Activated naive CD4-positive, alpha-beta T cell treated with anti-CD3 and anti-CD28 coated beads, Interleukin-2, amount 50 U/mL, for 72 hours (primary cell): ENCODE data around the gene DNAH8. TPM values are rescaled to one million over a fixed set of nuclear protein-coding genes. Genes with fewer than 3 reads are reported as not detected.

Experiments used
- ATAC-seq, 2 donors: fragments of 150-1000 bp; cut with Tn5 transposase; 2 replicates each; pipeline ENCODE4 v1.10.0; 2021; ENCODE audit warnings: mild to moderate bottlenecking in 2 of 2, moderate library complexity in 2 of 2
- DNase-seq, 2 donors: peaks; one replicate each; pipeline ENCODE4 v3.0.0; 2021 to 2022; ENCODE audit warnings: low spot score in 2 of 2
- H3K27ac Mint-ChIP-seq, 2 donors: one replicate each; pipeline ENCODE4 v1.8.0; 2022; ENCODE audit warnings: mild to moderate bottlenecking in 2 of 2, mixed read lengths in 2 of 2
- H3K36me3 Mint-ChIP-seq, 2 donors: one replicate each; pipeline ENCODE4 v1.8.0; 2022; ENCODE audit warnings: mixed read lengths in 2 of 2
- H3K9me3 Mint-ChIP-seq, 2 donors: one replicate each; pipeline ENCODE4 v1.8.0; 2022; ENCODE audit warnings: mixed read lengths in 2 of 2
- total RNA-seq, 2 donors: library from RNA; stranded (reverse); gene quantifications; one replicate each; pipeline ENCODE4 v1.2.3, GENCODE V29; 2022

The DNAH8 gene
- total RNA-seq, 2 donors from 2014 or later = 1.1 TPM; not detected in 1

DNA sequence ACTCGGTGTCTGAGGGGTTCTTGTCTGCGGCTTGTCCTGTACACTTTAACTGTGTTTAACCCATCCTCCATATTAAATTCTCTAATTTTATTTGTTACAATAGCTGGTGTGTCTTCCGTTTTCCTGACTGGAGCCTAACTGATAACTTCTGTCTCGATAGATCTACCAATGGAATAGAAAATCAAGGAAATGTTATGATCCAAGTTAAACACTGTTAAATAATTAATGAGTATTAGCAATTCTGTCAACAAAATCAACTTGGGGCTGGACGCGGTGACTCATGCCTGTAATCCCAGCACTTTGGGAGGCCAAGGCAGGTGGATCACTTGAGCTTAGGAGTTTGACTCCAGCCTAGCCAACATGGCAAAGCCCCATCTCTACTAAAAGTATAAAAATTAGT lies 81.7 kb downstream of the DNAH8 start:
- H3K9me3 Mint-ChIP-seq = no peaks in the 10 kb centered on the region
- no peak for ATAC-seq
- no peak for DNase-seq
- no peak overlapping the region for H3K27ac Mint-ChIP-seq
- no peaks in the 10 kb centered on the region for H3K36me3 Mint-ChIP-seq

DNA sequence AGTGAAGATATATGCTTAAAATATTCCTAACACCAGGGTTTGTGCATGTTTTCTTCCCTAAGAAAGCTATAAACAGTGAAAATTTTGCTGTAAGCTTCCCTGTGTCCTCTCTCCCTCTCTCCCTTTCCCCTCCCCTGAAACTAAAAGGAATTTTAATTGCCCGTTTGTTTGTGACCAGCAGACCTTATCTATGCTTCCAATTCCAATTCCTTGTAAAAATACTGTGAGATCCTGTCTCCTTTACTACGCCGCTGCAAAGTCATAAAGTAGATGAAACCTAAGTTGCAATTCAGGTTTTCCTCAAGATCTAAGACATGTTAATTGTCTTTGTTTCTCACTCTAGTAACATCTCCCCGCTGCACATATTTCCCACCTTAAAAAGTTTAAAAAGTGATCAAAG lies 82.3 kb downstream of the DNAH8 start:
- DNase-seq = no peak
- H3K9me3 Mint-ChIP-seq = no peaks in the 10 kb centered on the region
- H3K36me3 Mint-ChIP-seq = no peaks in the 10 kb centered on the region
- no peak for ATAC-seq
- H3K27ac Mint-ChIP-seq = no peak overlapping the region

DNA sequence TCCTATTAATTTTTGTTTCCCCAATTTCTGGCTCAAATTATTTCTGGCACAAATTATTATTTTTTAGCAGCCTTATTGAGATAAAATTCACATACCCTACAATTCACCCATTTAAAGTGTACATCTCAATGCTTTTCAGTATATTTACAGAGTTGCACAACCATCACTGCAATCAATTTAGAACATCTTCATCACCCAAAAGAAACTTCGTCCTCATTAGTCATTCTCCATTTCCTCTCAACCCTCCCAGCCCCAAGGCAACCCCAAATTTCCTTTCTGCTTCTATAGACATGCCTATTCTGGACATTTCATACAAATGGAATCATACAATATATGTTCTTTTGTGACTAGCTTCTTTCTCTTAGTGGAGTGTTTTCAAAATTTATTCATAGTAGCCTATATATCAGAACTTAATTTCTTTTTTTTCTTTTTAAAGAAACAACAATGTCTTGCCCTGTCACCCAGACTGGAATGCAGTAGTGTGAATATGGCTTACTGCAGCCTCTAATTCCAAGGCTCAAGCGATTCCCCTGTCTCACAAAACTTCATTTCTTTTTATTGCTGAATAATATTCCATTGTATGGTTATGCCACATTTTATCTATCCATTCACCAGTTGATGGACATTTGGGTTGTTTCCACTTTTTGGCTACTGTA lies 84.5 kb downstream of the DNAH8 start:
- no peak for ATAC-seq
- no peak for DNase-seq
- Mint-ChIP-seq H3K9me3 (no peaks in the 10 kb centered on the region), H3K27ac (no peak overlapping the region), H3K36me3 (no peaks in the 10 kb centered on the region)

DNA sequence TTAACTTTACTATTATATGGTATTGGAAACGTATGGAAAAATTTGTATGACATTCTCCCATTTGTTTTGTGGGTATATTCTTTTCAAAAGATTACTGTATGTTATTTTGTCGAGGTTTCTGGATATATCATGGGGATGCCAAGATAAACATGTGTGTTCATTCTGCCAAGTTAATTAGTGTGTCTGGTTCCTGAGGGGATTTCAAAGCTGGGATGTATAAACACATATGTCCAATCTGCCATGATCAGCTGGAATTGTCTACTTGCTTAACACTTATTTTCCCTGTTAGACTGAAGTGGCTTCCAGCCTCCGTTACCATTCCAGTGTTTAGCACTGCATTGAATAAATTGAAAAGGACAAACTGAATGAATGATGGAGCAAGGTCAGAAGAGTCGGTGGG lies 86.2 kb downstream of the DNAH8 start:
- Mint-ChIP-seq H3K9me3 (no peaks in the 10 kb centered on the region), H3K27ac (no peak overlapping the region), H3K36me3 (no peaks in the 10 kb centered on the region)
- DNase-seq = no peak
- ATAC-seq = no peak

DNA sequence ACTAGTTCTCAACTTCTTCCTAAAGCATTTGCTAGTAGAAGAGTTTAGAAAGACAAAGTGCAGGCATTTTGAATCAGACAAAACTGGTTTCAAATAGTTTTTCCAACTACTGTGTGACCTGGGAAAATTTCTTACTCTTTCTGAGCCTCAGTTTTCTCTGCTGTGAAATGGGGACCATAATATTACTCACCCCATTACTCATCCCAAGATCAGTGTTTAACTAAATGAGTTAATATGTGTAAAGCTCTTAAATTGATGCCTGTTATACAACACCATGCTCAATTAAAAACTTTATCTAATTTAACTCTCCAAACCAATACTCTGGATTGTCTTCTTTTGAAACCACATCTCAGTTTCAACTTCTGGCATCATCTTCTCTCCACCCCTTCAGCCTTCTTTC lies 87.4 kb downstream of the DNAH8 start:
- peak in 1 of 2 donors; percentile 58 for ATAC-seq
- DNase-seq = no peak
- H3K36me3 Mint-ChIP-seq = no peaks in the 10 kb centered on the region
- no peaks in the 10 kb centered on the region for H3K9me3 Mint-ChIP-seq
- no peak overlapping the region for H3K27ac Mint-ChIP-seq

GRCh38 chr6:38803129-38803528 lies 88.0 kb downstream of the DNAH8 start:
- H3K36me3 Mint-ChIP-seq = no peaks in the 10 kb centered on the region
- H3K9me3 Mint-ChIP-seq = no peaks in the 10 kb centered on the region
- no peak overlapping the region for H3K27ac Mint-ChIP-seq
- DNase-seq = no peak
- ATAC-seq = no peak

- H3K27ac Mint-ChIP-seq = no peak overlapping the region
- H3K36me3 Mint-ChIP-seq = no peaks in the 10 kb centered on the region
- no peak for DNase-seq
- ATAC-seq = no peak
- no peaks in the 10 kb centered on the region for H3K9me3 Mint-ChIP-seq
Observed at GRCh38 chr6:38804358-38804757, 89.2 kb downstream of the DNAH8 start.

DNA sequence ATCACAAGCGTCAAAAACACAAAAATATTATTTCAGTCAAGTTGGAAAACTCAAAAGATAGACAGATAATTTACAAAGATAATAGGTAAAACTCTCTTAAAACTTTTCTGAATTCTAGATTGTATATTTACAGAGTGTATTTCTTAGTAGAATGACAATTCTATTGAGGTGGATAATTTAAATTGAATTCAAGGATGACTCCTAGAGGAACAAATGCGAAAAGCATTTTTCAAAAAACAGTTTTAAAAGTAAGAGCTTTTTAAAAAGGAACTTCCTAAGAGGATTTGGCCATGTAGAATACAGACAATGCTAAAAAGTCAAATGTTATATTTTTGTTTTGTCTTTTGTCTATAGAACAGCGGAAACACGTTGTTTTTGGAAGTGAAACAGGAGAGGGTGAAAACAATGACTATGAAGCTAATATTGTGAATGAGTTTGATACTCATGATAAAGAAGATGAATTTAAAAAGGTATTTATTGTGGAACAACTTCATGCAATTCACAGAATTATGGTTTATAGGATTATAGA lies 90.1 kb downstream of the DNAH8 start:
- H3K36me3 Mint-ChIP-seq = no peaks in the 10 kb centered on the region
- no peak for ATAC-seq
- no peak for DNase-seq
- no peaks in the 10 kb centered on the region for H3K9me3 Mint-ChIP-seq
- H3K27ac Mint-ChIP-seq = no peak overlapping the region

DNA sequence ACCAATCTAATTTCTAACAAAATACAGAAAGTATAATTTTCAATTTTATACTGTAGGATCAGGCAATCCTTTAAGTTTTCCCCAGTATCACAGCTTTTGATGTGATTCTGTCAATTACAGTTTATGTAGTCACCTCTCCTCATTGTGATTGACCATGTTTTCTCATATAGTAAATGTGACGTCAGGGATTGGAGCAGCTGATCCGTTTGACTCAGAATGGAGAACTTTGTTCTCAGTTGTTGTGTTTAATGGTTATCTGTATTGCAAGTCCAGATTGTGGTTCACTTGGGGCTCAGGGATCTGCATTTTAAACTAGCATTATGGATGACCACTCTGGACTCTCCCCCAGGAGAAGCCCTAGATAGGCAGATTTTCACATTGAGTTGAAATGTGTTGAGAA lies 90.6 kb downstream of the DNAH8 start:
- Mint-ChIP-seq H3K27ac (no peak overlapping the region), H3K36me3 (no peaks in the 10 kb centered on the region), H3K9me3 (no peaks in the 10 kb centered on the region)
- ATAC-seq (no peak), DNase-seq (no peak)

GRCh38 chr6:38806271-38806670 lies 91.2 kb downstream of the DNAH8 start:
- no peaks in the 10 kb centered on the region for H3K36me3 Mint-ChIP-seq
- no peak for ATAC-seq

GRCh38 chr6:38806833-38807232 lies 91.7 kb downstream of the DNAH8 start:
- DNase-seq (no peak), ATAC-seq (no peak)
- Mint-ChIP-seq H3K36me3 (no peaks in the 10 kb centered on the region), H3K9me3 (no peaks in the 10 kb centered on the region), H3K27ac (no peak overlapping the region)

More at GRCh38 chr6:38806271-38806670, 91.2 kb downstream of the DNAH8 start:
- Mint-ChIP-seq H3K27ac (no peak overlapping the region), H3K9me3 (no peaks in the 10 kb centered on the region)
- no peak for DNase-seq

- Mint-ChIP-seq H3K9me3 (no peaks in the 10 kb centered on the region), H3K27ac (no peak overlapping the region), H3K36me3 (no peaks in the 10 kb centered on the region)
- ATAC-seq (no peak), DNase-seq (no peak)
Observed at GRCh38 chr6:38808039-38808438, 92.9 kb downstream of the DNAH8 start.

DNA sequence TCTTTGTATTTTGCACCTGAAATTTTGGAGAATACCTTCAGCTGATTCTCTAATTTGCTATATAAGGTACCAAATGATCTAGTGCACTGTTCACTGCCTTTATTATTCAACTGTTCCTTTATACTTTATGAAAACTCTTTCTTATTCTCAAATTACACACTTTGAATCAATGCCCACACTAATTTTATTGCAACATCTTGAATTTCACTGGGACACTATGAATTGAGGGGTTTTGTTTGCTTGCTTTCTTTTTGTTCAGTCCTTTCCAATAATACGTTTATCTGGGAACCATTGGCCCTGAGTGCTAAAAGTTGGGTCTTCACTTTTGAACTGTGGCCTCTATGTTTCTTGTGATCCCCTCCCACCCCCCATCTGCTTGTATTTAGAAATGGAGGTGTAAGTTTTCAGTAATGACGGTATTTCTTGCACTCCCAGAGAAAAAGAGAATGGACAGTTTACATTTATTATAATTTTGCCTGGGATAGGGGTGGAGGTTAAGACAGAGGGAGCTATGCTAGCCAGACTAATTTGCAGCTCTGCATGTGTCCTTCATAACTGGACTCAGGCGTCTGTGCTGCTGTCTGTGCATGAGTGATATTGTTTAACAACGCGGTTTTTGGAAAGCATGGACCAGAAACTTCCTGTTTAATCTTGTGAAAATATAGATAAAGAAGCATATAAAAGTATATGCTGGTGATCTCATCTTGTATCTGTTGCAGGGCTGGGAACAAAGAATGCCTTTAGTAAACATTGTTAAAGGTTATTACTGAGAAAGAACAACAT lies 98.1 kb downstream of the DNAH8 start:
- DNase-seq = no peak
- Mint-ChIP-seq H3K36me3 (no peaks in the 10 kb centered on the region), H3K27ac (no peak overlapping the region), H3K9me3 (no peaks in the 10 kb centered on the region)
- no peak for ATAC-seq

- ATAC-seq (no peak), DNase-seq (no peak)
- no peaks in the 10 kb centered on the region for H3K36me3 Mint-ChIP-seq
- H3K27ac Mint-ChIP-seq = no peak overlapping the region
- H3K9me3 Mint-ChIP-seq = no peaks in the 10 kb centered on the region
Observed at GRCh38 chr6:38814761-38815160, 99.7 kb downstream of the DNAH8 start.

DNA sequence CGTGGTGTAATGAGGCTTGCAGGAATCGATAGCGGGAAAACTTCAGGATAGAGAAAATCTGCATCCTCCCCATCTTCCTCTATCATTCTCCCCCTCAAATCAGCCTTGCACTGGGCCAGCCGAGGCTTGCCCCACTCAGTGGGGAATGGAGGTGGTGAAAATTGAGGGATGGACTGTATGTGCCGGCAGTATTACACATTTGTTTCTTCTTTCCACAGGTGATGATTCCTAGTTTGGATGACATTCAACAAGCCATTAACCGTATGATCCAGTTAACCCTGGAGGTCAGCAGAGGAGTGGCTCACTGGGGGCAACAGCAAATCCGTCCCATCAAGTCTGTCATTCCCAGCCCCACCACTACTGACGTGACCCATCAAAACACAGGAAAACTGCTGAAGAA lies 100.1 kb downstream of the DNAH8 start:
- ATAC-seq (no peak), DNase-seq (no peak)
- no peaks in the 10 kb centered on the region for H3K9me3 Mint-ChIP-seq
- no peak overlapping the region for H3K27ac Mint-ChIP-seq
- no peaks in the 10 kb centered on the region for H3K36me3 Mint-ChIP-seq

DNA sequence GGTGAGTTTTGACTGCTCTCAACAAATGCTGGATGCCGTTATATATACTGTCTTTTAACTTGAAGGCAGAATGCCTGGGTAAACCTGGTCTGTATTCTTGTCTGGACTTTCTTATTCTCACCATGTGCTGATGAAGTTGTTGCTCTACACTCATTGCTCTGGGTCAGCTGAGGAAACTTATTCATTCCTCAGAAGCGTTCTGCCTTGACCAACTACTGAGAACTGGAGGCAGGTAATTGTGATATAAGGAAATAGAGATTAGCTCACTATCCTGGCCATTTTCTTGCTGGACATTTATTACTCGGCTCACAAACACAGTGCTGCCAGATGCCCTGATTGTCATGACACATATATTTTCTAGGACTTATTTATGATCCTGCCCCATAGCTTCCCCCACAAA lies 103.6 kb downstream of the DNAH8 start:
- ATAC-seq (no peak), DNase-seq (no peak)
- Mint-ChIP-seq H3K36me3 (no peaks in the 10 kb centered on the region), H3K9me3 (no peaks in the 10 kb centered on the region), H3K27ac (no peak overlapping the region)

DNA sequence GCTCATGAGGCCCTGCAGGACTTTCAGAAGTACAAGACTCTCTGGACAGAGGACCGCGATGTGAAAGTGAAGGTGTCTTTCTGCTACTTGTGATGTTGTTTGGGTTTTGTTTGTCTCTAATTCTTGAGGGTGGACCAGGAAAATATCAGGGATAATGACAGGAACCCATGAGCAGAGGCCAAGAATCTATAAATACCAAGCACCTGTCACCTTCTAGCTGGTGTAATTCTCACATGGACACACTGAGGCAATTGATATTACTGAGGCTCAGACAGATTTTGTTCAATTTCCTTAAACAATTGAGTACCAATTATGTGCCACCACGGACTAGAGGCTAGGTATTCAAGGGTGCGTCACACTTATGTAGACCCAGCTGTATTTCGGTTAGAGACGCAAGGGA lies 107.9 kb downstream of the DNAH8 start:
- H3K36me3 Mint-ChIP-seq = no peaks in the 10 kb centered on the region
- no peak for DNase-seq
- H3K9me3 Mint-ChIP-seq = no peaks in the 10 kb centered on the region
- no peak for ATAC-seq
- H3K27ac Mint-ChIP-seq = no peak overlapping the region
